Activated CD4-positive, alpha-beta T cell treated with anti-CD3 and anti-CD28 coated beads, Interleukin-2, Interleukin-6, amounts not matched to agents 100 ng/mL and 50 ng/mL, durations not matched to agents 16 hours and 8 hours (primary cell): Measurements from ENCODE around the gene ODF2.
"Not testable (repeated sequence)": the region's sequence is repeated elsewhere in the genome, so short reads cannot be mapped to it uniquely, and the experiment has no call there.

Source experiments
- DNase-seq: peaks from one replicate; pipeline ENCODE4 v3.0.0-alpha.2; 2020

Gene ODF2

GRCh38 chr9:128485414-128485855 lies 29.6 kb downstream of the ODF2 start:
- no peak for DNase-seq

GRCh38 chr9:128486201-128486600 lies 30.4 kb downstream of the ODF2 start:
- DNase-seq: no peak

- DNase-seq: no peak
These were observed 37.6 kb downstream of the ODF2 start for GRCh38 chr9:128493424-128493823.

GRCh38 chr9:128494108-128494745 lies 38.4 kb downstream of the ODF2 start:
- DNase-seq: no peak

- DNase-seq: no peak
These were observed 38.9 kb downstream of the ODF2 start for GRCh38 chr9:128494746-128495129.

- no peak for DNase-seq
These were observed 39.5 kb downstream of the ODF2 start for GRCh38 chr9:128495296-128495695.

- no peak for DNase-seq
These were observed 40.1 kb downstream of the ODF2 start for GRCh38 chr9:128495804-128496417.

GRCh38 chr9:128497824-128498610 lies 42.2 kb downstream of the ODF2 start:
- no peak for DNase-seq

- DNase-seq: no peak
These were observed 43.1 kb downstream of the ODF2 start for GRCh38 chr9:128498911-128499310.

- DNase-seq: no peak
These were observed 44.1 kb downstream of the ODF2 start for GRCh38 chr9:128499920-128500319.

- not testable (repeated sequence) for DNase-seq
These were observed 47.6 kb downstream of the ODF2 start for GRCh38 chr9:128503415-128503825.

- no peak for DNase-seq
These were observed 48.1 kb downstream of the ODF2 start for GRCh38 chr9:128503870-128504269.

GRCh38 chr9:128504485-128505413 lies 48.9 kb downstream of the ODF2 start, which contains the start of gene GLE1:
Gene GLE1 (plus strand): TSS chr9:128504719. CDS start chr9:128504806, 87 bp downstream.
- peak; percentile 98 for DNase-seq

GRCh38 chr9:128505414-128505765 lies 49.6 kb downstream of the ODF2 start:
- no peak for DNase-seq

- DNase-seq: not testable (repeated sequence)
These were observed 50.1 kb downstream of the ODF2 start for GRCh38 chr9:128505906-128506305.

GRCh38 chr9:128512820-128513219 lies 57.0 kb downstream of the ODF2 start:
- no peak for DNase-seq

- DNase-seq: no peak
These were observed 66.2 kb downstream of the ODF2 start for GRCh38 chr9:128521956-128522355.

GRCh38 chr9:128523199-128523925 lies 67.6 kb downstream of the ODF2 start:
- no peak for DNase-seq

GRCh38 chr9:128526720-128527119 lies 70.9 kb downstream of the ODF2 start:
- DNase-seq: no peak

- DNase-seq: no peak
These were observed 72.8 kb downstream of the ODF2 start for GRCh38 chr9:128528445-128529160.

- no peak for DNase-seq
These were observed 73.4 kb downstream of the ODF2 start for GRCh38 chr9:128529191-128529590.
